Measurements from ENCODE around the gene CRACR2B. TPM values are rescaled to one million over a fixed set of nuclear protein-coding genes. Genes with fewer than 3 reads are reported as not detected.
A peak's percentile ranks its signal among the peaks of the same experiment; 100 is the strongest.

Gene CRACR2B
- total and polyA plus RNA-seq, 2 of the 13 experiments (the other 11 are each of a cell fraction or from before 2014, with no cell fraction given): 14.9 to 21.0 TPM

GRCh38 chr11:809287-810039 is 18.3 kb upstream of the CRACR2B start, which contains the start of gene RPLP2 (continued):
- no peak for TF ChIP-seq ZNF260 (CRISPR knock-in tag; IDR thresholded peaks at IDR 0.05; ENCODE audit: borderline replicate concordance, low read depth)
- peak; percentile 98 for TF ChIP-seq MYC (CRISPR knock-in tag; IDR thresholded peaks at IDR 0.05; ENCODE audit: borderline replicate concordance)
- TF ChIP-seq ARID2 (CRISPR knock-in tag; IDR thresholded peaks at IDR 0.05; ENCODE audit: borderline replicate concordance): peak; percentile 55; the same call in 1 of the 2 replicates
- TF ChIP-seq RBM39 (IDR thresholded peaks at IDR 0.05; ENCODE audit: low read depth, low read length, poor library complexity, severe bottlenecking): peak; percentile 36
- no peak; the same call in 1 of the 2 replicates for TF ChIP-seq CENPBD1 (CRISPR knock-in tag; IDR thresholded peaks at IDR 0.05; ENCODE audit: borderline replicate concordance, low read depth)
- no peak for TF ChIP-seq HNRNPK (IDR thresholded peaks at IDR 0.05; ENCODE audit: low read depth, low read length, poor library complexity, severe bottlenecking)
- no peak for TF ChIP-seq MIER2 (CRISPR knock-in tag; IDR thresholded peaks at IDR 0.05)
- TF ChIP-seq ZKSCAN1 (IDR thresholded peaks at IDR 0.05; ENCODE audit: low read length): no peak
- peak; percentile 38; the same call in 1 of the 2 replicates for TF ChIP-seq ZNF766 (CRISPR knock-in tag; IDR thresholded peaks at IDR 0.05; ENCODE audit: borderline replicate concordance)
- no peak for TF ChIP-seq PREB (CRISPR knock-in tag; IDR thresholded peaks at IDR 0.05)
- peak; percentile 2; the same call in 1 of the 2 replicates for TF ChIP-seq ZNF441 (CRISPR knock-in tag; IDR thresholded peaks at IDR 0.05; ENCODE audit: borderline replicate concordance)
- TF ChIP-seq ZNF382 (CRISPR knock-in tag; IDR thresholded peaks at IDR 0.05; ENCODE audit: borderline replicate concordance): no peak
- no peak for TF ChIP-seq ZSCAN22 (CRISPR knock-in tag; IDR thresholded peaks at IDR 0.05)
- TF ChIP-seq ZFP41 (CRISPR knock-in tag; IDR thresholded peaks at IDR 0.05; ENCODE audit: borderline replicate concordance): no peak
- TF ChIP-seq HNF1A (IDR thresholded peaks at IDR 0.05; ENCODE audit: low read depth): no peak
- peak; percentile 72; the same call in 1 of the 2 replicates for TF ChIP-seq HNF1A (CRISPR knock-in tag; IDR thresholded peaks at IDR 0.05; ENCODE audit: borderline replicate concordance)
- TF ChIP-seq ZFP37 (CRISPR knock-in tag; IDR thresholded peaks at IDR 0.05; ENCODE audit: borderline replicate concordance): no peak
- peak; percentile 4; the same call in 1 of the 2 replicates for TF ChIP-seq CAMTA2 (CRISPR knock-in tag; IDR thresholded peaks at IDR 0.05; ENCODE audit: borderline replicate concordance)
- TF ChIP-seq ZSCAN25 (CRISPR knock-in tag; IDR thresholded peaks at IDR 0.05): peak; percentile 94
- peak; percentile 89 for TF ChIP-seq ZNF335 (CRISPR knock-in tag; IDR thresholded peaks at IDR 0.05)
- TF ChIP-seq MEIS2 (CRISPR knock-in tag; IDR thresholded peaks at IDR 0.05): no peak; the same call in 1 of the 2 replicates
- peak; percentile 94 for TF ChIP-seq GATAD1 (CRISPR knock-in tag; IDR thresholded peaks at IDR 0.05)
- TF ChIP-seq FOXK2 (IDR thresholded peaks at IDR 0.05): 0 out of 2 replicates have a peak, but pooled peaks have one; percentile 3
- TF ChIP-seq RBAK (CRISPR knock-in tag; IDR thresholded peaks at IDR 0.05): no peak
- peak; percentile 94 for TF ChIP-seq PHF20 (CRISPR knock-in tag; IDR thresholded peaks at IDR 0.05)

Measured in HepG2 (cell line).